Activated CD8-positive, alpha-beta memory T cell treated with anti-CD3 and anti-CD28 coated beads for 1 hour (primary cell): ENCODE results near the gene RUNX2.
A peak's percentile ranks its signal among the peaks of the same experiment; 100 is the strongest.

Experiments
- DNase-seq, 2 donors: peaks; one replicate each; pipeline ENCODE4 v3.0.0-alpha.2; 2020; ENCODE audit warnings: low read depth in 1 of 2; ENCODE audit errors: extremely low read depth in 1 of 2

The RUNX2 gene

GRCh38 chr6:45576648-45577624 is 248.8 kb downstream of the RUNX2 start:
- no peak for DNase-seq

- DNase-seq = no peak
Observed at GRCh38 chr6:45577836-45578504, 249.8 kb downstream of the RUNX2 start.

- DNase-seq = no peak
Observed at GRCh38 chr6:45584127-45584526, 256.0 kb downstream of the RUNX2 start.

- DNase-seq = peak; percentile 22 to 23
Observed at GRCh38 chr6:45586216-45587171, 258.4 kb downstream of the RUNX2 start.

GRCh38 chr6:45587229-45588060 is 259.3 kb downstream of the RUNX2 start:
- no peak for DNase-seq

- no peak for DNase-seq
Observed at GRCh38 chr6:45589367-45589766, 261.2 kb downstream of the RUNX2 start.

- DNase-seq = no peak
Observed at GRCh38 chr6:45590226-45590625, 262.1 kb downstream of the RUNX2 start.

- no peak for DNase-seq
Observed at GRCh38 chr6:45590696-45591184, 262.6 kb downstream of the RUNX2 start.

- DNase-seq = no peak
Observed at GRCh38 chr6:45591306-45591705, 263.2 kb downstream of the RUNX2 start.

GRCh38 chr6:45591890-45592289 is 263.8 kb downstream of the RUNX2 start:
- DNase-seq = no peak

GRCh38 chr6:45592991-45593390 is 264.9 kb downstream of the RUNX2 start:
- no peak for DNase-seq

GRCh38 chr6:45595010-45595851 is 267.1 kb downstream of the RUNX2 start:
- DNase-seq = no peak

- DNase-seq = no peak
Observed at GRCh38 chr6:45597424-45597823, 269.3 kb downstream of the RUNX2 start.

- DNase-seq = no peak
Observed at GRCh38 chr6:45599053-45599452, 270.9 kb downstream of the RUNX2 start.

GRCh38 chr6:45605971-45606370 is 277.8 kb downstream of the RUNX2 start:
- no peak for DNase-seq

- no peak for DNase-seq
Observed at GRCh38 chr6:45606831-45607400, 278.8 kb downstream of the RUNX2 start.

- no peak for DNase-seq
Observed at GRCh38 chr6:45607798-45608197, 279.7 kb downstream of the RUNX2 start.

GRCh38 chr6:45608252-45608913 is 280.3 kb downstream of the RUNX2 start:
- no peak for DNase-seq
